Activated effector memory CD4-positive, alpha-beta T cell treated with Interleukin-2 at 50 U/mL for 16 hours (primary cell): ENCODE data around the gene FFAR1.
"Not testable (repeated sequence)": the region's sequence is repeated elsewhere in the genome, so short reads cannot be mapped to it uniquely, and the experiment has no call there.

ENCODE experiments used
- DNase-seq: peaks from one replicate; pipeline ENCODE4 v3.0.0-alpha.2; 2020

FFAR1 gene

DNA sequence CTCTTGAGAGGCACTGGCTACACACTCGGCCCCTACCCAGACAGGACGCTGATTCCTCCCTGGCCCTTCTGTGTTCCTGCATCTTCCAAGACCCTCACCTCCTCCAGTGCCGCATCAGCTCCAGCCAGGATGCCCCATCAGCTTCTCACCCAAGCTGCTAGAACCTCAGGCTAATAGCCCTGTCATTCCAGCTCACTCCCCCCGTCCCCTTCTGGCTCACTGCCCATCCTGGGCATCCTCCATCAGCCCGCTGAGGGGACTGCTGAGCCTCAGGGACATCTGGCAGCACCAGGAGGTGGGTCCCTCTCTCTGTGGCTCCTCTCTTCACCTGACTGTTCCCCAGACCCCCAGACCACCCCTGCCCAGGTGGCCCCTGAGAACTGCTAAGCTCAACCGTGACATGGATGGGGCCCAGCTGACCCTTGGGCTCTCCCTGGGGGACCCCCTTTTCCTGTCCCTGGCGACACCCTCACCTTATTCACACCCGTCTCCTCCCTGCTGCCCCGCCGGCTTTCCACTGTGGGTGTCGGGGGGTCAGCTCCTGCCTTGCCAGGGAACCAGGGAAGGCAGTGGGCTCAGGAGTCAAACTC, 15.4 kb downstream of the FFAR1 start:
- no peak for DNase-seq

DNA sequence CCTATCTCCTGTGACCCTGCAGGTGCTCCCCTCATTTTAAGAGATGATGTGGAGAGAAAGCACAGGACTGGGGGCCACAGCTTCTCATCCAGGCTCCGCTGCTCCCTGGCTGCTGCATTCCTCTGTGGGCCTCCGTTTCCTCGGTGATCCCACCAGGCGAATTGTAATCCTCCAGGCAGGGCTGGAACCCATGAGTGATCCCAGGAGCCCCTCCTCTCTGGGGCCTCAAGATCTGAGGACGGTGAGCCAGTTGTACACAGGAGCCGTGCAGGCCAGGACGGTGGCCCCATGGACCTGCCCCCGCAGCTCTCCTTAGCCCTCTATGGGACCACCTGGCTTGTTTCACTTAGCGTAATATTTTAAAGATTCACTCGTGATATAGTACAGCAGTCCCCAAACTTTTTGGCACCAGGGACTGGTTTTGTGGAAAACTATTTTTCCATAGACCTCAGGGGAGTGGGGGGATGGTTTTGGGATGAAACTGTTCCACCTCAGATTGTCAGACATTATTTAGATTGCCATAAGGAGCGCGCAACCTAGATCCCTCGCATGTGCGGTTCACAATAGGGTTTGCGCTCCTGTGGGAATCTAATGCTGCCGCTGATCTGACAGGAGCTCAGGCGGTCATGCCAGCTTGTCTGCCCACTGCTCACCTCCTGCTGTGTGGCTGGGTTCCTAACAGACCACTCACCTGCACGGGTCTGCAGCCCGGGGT, 16.2 kb downstream of the FFAR1 start:
- no peak for DNase-seq

DNA sequence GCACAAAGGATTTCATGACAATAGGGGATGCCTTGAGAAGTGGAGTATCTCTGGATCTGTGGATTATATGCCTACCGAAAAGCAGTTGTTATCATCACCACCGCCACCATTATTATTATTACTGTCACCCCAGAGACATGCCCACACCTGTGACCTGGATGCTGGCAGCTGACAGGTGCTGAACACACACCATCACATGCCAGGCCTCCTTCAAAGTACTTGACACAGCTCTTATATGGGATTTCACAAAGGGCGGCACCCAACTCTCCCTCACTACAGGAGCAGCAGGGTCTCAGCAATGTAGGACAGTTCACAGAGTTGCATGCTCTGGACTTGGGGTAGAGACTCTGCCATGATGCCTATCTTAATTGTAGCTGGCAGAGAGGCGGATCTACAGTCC, 17.6 kb downstream of the FFAR1 start:
- no peak for DNase-seq

DNA sequence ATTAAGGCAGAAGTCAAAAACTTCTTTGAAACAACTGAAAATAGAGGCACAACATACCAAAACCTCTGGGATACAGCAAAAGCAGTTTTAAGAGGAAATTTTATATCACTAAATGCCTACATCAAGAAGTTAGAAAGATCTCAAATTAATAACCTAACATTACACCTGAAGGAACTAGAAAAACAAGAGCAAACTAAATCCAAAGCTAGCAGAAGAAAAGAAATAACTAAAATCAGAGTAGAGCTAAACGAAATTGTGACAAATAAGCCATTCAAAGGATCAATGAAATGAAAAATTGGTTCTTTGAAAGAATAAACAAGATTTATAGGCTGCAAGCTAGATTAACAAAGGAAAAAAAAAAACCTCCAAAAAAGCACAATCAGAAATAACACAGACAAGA, 20.7 kb downstream of the FFAR1 start:
- no peak for DNase-seq

DNA sequence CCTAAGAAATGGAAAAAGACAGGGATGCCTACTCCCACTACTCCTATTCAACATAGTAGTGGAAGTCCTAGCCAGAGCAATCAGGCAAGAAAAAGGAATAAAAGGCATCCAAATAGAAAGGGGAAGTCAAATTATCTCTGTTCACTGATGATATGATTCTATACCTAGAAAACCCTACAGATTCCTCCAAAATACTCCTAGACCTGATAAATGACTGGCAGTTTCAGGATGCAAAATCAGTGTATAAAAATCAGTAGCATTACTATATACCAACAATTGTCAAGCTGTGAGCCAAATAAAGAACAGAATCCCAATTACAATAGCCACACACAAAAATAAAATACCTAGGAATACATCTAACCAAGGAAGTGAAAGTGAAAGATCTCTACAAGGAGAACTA, 21.8 kb downstream of the FFAR1 start:
- DNase-seq = no peak

DNA sequence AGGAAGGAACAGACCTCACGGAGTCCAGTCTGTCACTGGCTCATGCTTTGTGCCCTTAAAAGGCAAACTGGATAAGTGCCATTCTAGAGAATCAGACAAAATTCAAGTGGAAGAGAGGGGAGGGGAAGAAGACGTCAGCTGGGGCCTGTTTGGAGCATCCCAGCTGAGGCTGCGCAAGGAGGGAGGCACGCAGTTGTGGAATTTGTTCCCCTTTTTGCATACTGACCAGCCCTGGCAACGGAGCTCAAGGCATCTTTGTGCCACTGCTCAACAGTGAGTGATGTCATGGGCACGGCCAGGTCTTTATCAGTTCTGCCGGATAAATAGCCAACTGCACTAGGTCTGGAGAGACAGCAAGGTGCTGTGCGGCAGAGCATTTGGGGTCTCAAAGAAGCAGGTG, 23.0 kb downstream of the FFAR1 start, which contains the start of gene GPR42:
TSS of gene GPR42 (plus strand) at position 347 of the 400 bp plus-strand sequence. CDS start 292 bp downstream, outside the sequence.
- DNase-seq = no peak

DNA sequence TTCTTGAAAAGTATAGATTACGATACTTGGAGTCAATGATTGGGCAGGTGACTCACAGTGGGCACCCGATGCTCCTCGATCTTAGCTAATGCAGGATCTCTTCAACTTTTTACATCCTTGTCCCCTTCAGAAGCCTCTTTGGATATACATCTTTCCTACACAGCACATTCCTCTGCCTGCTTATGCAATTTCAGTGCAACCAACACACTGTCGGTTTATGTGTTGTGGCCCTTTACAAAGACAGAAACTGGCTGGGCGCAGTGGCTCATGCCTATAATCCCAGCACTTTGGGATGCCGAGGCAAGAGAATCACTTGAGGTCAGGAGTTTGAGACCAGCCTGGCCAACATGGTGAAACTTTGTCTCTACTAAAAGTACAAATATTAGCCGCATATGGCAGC, 25.8 kb downstream of the FFAR1 start:
- no peak for DNase-seq

DNA sequence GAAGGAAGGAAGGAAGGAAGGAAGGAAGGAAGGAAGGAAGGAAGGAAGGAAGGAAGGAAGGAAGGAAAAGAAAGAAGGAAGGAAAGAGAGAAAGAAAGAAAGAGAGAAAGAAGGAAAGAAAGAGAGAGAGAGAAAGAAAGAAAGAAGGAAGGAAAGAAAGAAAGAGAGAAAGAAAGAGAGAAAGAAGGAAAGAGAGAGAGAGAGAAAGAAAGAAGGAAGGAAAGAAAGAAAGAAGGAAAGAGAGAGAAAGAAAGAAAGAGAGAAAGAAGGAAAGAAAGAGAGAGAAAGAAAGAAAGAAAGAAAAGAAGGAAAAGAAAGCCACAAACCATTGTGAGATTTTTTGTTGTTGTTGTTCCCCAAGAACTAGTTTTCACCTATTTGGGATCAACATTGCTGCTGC, 26.3 kb downstream of the FFAR1 start:
- DNase-seq = not testable (repeated sequence)

DNA sequence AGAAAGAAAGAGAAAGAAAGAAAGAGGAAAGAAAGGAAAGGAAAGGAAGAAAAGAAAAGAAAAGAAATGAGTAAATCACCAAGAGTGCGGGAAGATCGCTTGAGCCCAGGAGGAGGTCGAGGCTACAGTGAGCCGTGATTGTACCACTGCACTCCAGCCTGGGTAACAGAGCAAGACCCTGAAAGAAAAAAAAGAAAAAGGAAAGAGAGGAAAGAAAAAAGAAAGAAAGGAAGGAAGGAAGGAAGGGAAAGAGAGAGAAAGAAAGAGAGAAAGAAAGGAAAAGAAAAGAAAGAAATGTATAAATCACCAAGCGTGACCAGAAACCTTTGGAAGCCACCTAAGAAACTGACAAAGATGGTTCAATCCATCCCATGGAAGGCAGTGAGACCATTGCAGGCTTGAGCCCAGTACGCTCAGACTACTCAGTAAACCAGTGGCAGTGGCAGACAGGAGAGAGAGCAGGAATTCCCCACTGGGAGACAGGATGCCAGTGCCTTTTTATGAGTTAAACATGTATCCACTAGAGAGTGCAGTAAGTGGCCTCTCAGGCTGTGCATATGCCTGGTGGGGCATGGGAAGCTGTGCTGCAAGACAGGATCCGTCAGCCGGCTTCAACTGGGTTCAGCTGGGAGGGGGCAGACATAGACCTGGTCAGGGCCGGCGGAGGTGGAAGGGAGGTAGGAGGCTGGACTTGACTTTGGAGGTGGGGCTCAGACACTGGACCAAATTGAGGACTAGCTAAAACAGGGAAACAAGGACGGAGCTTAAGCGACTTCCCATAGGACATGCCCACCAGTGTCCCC, 28.0 kb downstream of the FFAR1 start:
- DNase-seq = no peak

DNA sequence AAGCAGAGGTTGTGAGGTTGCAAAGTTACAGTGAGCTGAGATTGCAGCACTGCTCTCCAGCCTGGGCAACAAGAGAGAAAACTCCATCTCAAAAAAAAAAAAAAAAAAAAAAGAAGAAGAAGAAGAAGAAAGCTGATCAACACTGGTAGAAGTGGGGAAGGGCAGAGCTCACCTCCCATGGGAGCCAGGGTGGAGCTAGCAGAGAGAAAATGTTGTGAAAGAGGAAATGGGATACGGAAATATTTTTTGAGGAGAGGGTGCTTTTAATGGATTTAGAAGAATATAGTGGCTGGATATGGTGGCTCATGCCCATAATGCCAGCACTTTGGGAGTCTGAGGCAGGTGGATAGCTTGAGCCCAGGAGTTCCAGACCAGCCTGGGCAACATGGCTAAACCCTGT, 30.0 kb downstream of the FFAR1 start:
- DNase-seq = no peak

DNA sequence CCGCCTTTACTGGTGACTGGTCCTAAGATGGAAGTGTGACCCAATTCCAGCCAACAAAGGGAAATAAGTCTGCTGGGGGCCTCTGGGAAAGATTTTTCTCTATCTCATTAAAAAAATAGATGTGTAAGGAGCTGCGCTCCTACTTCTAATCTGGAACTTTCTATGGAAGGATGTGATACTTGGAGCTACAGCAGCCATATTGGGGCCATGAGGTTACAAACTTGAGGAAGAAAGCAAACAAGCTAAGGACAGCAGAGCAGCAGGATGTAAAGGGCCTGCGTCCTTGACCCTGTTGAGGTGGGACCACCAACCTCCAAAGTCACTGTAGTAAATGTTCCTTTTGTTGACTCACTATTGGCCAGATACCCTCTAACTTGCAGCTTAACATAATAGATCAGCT, 30.7 kb downstream of the FFAR1 start:
- DNase-seq = no peak

DNA sequence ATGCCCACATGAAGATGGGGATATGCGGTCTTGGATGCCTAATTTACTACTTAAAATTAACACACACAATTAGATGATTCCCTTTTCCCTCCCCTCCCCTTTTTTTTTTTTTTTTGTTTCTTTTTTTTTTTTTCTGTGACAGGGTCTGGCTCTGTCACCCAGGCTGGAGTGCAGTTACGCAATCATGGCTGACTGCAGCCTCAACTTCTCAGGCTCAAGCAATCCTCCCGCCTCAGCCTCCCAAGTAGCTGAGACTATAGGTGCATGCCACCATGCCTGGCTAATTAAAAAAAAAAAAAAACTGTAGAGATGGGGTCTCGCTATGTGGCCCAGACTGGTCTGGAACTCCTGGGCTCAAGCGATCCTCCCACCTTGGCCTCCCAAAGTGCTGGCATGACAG, 31.8 kb downstream of the FFAR1 start:
- not testable (repeated sequence) for DNase-seq

DNA sequence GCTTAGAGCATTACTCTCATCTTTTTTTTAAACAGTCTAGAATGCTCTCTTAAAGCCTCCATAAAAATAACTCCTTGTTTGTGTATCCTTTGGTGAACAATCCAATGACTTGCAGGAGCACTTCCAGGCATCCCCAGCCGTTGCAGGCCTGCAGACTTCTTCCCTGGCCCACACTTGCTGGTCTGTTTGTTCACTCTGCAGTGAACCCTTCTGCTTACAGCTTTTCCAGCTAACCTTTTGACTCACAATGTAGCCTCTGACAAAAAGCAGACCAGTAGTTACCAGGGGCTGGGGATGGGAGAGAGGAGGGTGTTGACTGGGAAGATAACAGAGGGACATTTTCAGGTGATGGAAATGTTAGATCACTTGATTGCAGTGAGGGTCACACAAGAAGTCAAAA, 32.3 kb downstream of the FFAR1 start:
- DNase-seq = no peak

DNA sequence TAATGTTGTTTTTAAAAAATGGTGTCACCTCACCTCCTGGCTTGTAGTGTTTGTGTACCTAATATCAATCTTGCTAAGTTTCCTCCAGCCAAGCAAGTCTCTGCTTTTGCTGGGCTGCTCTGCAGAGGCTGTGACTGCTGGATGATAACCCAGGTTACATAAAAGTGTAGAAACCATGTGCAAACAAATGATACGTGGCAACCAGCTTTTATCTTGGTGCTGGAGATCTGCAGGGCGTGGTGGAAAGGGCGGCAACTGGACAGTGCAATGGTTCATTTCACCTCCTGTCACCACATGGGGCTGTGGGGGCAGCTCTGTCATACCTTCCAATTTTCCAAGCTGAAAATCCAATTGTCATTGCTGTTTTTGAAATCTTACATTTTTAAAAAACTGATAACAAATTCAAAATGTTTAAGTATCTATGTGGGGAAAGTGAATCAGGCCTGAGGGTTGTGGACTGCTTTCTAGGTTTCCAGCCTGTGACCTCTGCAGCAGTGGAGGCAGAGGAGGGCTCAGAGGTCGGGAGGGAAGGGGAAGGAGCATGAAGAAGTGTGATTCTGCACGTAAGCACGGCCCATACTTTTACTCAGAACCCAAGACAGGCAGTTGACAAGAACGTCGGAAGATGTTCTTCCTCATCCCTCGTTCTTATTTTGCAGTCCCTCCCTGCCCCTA, 32.9 kb downstream of the FFAR1 start:
- DNase-seq = no peak

DNA sequence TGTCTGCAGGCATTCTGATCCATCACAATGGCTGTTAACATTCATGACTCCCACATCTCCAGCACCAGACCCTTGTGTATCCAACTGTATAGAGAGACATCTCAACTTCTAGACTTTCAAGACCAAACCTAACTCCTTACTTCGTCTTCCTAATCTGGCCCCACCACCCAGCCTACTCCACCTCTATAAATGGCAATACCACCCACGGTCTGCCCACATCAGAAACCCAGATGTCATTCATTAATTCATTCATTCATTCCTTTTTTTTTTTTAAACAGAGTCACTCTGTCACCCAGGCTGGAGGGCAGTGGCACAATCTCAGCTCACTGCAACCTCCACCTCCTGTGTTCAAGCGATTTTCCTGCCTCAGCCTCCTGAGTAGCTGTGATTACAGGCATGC, 33.6 kb downstream of the FFAR1 start:
- DNase-seq = no peak

DNA sequence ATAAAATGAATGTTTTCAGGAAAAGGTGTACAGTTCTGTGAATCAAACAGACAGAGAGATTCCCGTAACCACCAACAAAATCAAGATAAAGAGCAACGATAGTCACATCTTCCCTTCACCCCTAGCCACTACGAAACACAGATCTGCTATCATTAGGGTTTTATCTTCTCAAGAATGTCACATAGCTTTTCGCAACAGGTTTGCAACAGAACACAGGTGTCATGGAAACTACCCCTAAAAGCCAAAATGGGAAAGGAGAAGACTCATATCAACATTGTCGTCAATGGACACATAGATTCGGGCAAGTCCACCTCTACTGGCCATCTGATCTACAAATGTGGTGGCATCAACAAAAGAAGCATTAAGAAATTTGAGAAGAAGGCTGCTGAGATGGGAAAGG, 34.2 kb downstream of the FFAR1 start:
- DNase-seq = no peak

DNA sequence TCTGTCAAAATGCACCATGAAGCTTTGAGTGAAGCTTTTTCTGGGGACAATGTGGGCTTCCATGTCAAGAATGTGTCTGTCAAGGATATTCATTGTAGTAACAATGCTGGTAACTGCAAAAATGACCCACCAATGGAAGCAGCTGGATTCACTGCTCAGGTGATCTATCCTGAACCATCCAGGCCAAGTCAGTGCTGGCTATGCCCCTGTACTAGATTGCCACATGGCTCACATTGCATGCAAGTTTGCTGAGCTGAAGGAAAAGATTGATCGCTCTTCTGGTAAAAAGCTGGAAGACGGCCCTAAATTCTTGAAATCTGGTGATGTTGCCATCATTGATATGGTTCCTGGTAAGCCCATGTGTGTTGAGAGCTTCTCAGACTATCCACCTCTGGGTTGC, 35.8 kb downstream of the FFAR1 start:
- no peak for DNase-seq

DNA sequence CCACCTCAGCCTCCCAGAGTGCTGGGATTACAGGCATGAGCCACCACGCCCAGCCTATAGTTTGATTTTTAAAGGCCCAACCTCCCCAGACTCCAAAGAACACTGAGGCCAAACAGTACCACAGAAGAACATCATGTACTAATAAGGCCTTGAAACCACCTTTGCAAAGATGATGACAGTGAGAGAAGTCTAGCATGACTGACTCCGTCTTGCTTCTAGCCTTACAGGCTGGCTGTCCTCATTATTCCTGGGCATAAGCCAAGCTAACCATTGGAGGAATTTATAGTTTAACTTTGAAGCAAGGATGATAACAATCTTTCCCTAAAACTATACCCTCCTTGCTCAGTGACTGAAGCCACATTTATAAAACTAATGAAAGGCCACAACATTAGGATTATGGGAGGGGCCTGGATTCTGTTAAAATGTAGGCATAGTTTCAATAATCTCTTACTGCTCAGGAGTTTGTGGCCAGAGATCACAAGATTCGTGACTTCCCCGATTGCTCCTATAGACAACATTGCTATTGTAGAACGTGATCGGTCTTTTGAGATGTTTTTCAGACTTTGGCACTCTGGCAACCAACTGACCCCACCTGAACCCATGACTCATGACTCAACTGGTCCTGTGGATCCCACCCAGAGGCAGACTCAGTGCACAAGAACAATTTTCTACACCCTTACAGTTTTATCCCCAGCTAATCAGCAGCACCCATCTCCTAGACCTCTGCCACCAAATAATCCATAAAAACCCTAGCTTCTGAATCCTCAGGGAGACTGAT, 40.8 kb downstream of the FFAR1 start:
- no peak for DNase-seq

DNA sequence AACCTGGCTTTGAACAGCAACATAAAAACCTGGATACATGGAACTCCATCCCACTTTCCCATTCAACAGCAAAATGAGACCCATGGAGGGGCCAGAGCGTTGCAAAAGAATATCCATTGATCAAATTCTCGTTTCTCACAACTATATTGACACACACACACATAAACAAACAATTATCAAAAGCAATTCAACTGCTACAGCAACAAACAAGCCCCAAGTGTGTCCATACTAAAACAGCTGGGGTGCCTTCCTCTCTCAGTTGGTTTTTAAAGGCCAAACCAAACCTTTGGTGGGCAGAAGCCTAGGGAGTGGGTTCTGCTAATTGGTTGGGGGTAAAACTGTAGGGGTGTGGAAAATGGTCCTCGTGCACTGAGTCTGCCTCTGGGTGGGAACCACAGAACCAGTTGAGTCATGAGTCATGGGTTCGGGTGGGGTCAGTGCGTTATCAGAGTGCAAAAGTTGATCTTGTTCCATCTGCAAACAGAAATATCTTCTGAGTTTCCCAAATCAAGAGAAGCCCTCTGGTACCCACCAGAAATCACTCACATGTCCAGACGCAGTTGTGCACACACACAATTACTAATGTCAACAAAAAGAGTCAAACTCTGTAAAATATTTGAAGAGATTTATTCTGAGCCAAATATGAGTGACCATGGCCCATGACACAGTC, 41.6 kb downstream of the FFAR1 start:
- DNase-seq = no peak

DNA sequence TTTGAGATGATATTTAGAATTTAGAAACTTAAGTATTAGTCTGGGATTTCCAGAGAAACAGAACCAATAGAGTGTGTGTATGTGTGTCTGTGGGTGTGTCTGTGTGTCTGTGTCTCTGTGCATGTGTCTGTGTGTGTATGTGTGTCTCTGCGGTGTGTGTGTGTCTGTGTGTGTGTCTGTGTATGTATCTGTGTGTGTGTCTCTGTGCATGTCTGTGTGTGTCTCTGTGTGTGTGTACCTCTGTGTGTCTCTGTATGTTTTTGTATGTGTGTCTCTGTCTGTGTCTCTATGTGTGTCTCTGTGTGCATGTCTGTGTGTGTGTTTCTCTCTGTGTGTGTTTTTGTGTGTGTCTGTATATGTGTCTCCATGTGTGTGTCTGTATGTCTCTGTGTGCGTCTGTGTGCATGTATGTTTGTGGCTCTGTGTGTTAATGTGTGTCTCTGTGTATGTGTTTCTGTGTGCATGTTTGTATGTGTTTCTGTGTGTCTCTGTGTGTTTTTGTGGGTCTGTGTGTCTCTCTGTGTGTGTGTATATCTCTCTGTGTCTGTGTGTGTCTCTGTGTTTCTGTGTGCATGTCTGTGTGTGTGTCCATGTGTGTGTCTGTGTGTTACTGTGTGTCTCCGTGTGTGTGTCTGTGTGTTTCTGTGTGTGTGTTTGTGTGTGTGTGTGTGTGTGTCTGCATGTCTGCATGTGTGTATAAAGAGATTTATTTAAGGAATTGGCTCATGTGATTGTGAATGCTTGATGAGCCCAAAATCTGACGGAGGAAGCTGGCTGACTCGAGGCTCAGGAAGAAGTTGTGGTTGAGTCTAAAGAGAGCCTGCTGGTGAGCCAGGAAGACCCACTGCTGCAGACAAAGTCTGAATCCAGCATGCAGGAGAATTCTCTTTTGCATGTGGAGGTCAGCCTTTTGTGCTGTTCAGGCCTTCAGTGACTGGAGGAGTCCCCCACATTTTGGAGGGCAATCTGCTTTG, 45.3 kb downstream of the FFAR1 start:
- no peak for DNase-seq
